Nephron (organoid): ENCODE measurements around the gene AOPEP.

ENCODE experiments used
- H3K27ac Mint-ChIP-seq, 3 experiments: 2 replicates each; pipeline ENCODE4 v1.8.0; 2020; ENCODE audit warnings: mixed read lengths in 3 of 3, mild to moderate bottlenecking in 2 of 3, moderate library complexity in 1 of 3
- H3K27me3 Mint-ChIP-seq: 2 replicates; pipeline ENCODE4 v1.8.0; 2021; ENCODE audit warnings: low read depth, mild to moderate bottlenecking, moderate library complexity, mixed read lengths
- H3K36me3 Mint-ChIP-seq: 2 replicates; pipeline ENCODE4 v1.8.0; 2020; ENCODE audit warnings: low read depth, mixed read lengths
- H3K4me1 Mint-ChIP-seq: 2 replicates; pipeline ENCODE4 v1.8.0; 2020; ENCODE audit warnings: mixed read lengths
- H3K4me3 Mint-ChIP-seq, 3 experiments: 2 replicates each; pipeline ENCODE4 v1.8.0; 2020; ENCODE audit warnings: mild to moderate bottlenecking in 3 of 3, mixed read lengths in 3 of 3, moderate library complexity in 2 of 3
- H3K9me3 Mint-ChIP-seq: 2 replicates; pipeline ENCODE4 v1.8.0; 2020; ENCODE audit warnings: mixed read lengths
- TF ChIP-seq, protein P1 (sequence below), 3 experiments: fragments of 200-600 bp; sonication (generic); IDR thresholded peaks; one replicate each; pipeline ENCODE4 v1.5.0; 2021; ENCODE audit warnings: antibody characterized with exemption in 3 of 3; ENCODE audit not compliant: unreplicated experiment in 3 of 3

Gene AOPEP

DNA sequence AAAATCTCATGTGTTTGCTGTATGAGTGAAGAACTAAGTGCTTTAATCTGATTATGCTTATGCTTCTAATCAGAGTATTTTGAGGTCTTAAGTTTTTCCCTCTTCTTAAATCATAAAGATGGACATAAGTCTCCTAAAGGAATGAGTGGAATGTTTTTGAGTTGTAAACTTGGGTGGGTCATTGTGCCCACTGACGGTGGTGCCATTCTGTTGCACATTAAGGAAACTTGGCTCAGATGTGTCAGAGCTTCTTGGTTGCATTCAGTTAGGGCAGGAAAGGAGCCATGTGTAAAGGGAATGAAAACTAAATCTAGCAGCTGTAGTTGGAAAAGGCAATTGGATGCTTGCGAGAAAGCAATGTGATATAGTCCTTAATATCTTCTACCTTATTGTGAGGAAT, 334.4 kb downstream of the AOPEP start:
- H3K9me3 Mint-ChIP-seq = no peaks in the 10 kb centered on the region
- no peaks in the 10 kb centered on the region for H3K27me3 Mint-ChIP-seq
- peak overlapping the region; percentile 38 to 61 (median 38) for H3K27ac Mint-ChIP-seq
- H3K36me3 Mint-ChIP-seq = peaks cover 34% of the 10 kb centered on the region
- H3K4me3 Mint-ChIP-seq = peak overlapping the region in 1 of 3 experiments; percentile 1
- H3K4me1 Mint-ChIP-seq = peaks cover 87% of the 10 kb centered on the region
- TF ChIP-seq, protein P1, sequence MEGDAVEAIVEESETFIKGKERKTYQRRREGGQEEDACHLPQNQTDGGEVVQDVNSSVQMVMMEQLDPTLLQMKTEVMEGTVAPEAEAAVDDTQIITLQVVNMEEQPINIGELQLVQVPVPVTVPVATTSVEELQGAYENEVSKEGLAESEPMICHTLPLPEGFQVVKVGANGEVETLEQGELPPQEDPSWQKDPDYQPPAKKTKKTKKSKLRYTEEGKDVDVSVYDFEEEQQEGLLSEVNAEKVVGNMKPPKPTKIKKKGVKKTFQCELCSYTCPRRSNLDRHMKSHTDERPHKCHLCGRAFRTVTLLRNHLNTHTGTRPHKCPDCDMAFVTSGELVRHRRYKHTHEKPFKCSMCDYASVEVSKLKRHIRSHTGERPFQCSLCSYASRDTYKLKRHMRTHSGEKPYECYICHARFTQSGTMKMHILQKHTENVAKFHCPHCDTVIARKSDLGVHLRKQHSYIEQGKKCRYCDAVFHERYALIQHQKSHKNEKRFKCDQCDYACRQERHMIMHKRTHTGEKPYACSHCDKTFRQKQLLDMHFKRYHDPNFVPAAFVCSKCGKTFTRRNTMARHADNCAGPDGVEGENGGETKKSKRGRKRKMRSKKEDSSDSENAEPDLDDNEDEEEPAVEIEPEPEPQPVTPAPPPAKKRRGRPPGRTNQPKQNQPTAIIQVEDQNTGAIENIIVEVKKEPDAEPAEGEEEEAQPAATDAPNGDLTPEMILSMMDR (IDR thresholded peaks at IDR 0.05; ENCODE audit: unreplicated experiment in 3 of 3) = no peak

DNA sequence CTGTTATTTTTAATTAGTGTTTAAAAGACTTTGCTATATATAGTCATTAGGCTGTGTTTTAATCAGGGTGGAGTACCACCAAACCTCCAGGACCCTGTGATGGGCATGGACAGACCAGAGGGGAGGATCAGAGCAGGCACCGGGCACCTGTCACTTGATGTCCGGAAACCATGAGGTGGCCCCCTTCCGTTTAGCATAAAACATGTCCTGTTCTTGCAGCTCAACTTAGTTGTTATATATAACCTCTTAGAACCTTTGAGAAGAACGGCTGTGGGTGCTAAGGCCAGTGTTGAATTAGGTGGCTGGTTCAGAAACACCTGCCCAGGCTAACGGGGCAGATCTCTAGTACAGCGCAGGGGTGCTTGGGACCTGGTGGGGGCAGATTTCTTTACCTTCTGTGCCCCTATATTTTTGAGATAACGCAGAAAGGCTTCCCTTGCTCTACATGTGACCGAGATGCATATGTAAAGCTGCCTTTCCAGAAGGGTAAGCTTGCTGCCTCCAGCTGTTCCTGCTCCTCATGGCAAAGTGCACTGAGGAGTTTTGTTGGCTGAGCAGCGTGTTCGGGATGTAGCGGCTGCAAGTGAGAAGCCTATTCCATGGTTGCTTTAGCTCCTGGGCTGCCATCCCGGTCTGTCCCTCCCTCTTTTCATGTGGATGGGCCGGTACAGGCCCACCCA, 335.6 kb downstream of the AOPEP start:
- Mint-ChIP-seq H3K27ac (peak overlapping the region; percentile 76 to 82 (median 80)), H3K27me3 (no peaks in the 10 kb centered on the region), H3K36me3 (peaks cover 37% of the 10 kb centered on the region), H3K9me3 (no peaks in the 10 kb centered on the region), H3K4me1 (peaks cover 75% of the 10 kb centered on the region), H3K4me3 (peak overlapping the region in 1 of 3 experiments; percentile 32)
- TF ChIP-seq, protein P1 (IDR thresholded peaks at IDR 0.05; ENCODE audit: unreplicated experiment in 3 of 3) = no peak

DNA sequence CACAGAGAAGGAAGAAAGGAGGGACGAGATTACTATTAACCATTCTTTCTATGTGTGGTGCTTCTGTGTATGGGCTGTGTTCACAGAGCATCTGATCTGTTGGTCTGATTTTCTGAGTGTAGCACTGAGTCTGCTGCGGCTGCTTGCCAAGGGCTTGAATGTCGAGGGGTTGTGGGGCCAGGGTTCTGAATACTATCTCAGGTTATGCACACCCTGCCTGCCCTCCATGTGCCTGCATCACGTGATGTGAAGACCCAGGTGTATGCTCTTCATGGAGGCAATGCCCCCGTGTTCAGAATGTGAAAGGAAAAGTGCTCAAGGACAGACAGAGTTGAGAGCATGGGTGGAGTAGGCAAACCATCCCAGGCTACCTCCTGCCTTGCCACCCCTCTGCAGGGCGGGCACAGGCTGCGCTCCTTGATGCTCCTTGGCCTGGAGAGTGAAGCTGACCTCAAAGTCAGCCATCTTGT, 336.1 kb downstream of the AOPEP start:
- H3K27me3 Mint-ChIP-seq = no peaks in the 10 kb centered on the region
- H3K4me3 Mint-ChIP-seq = peak overlapping the region in 1 of 3 experiments; percentile 46
- no peaks in the 10 kb centered on the region for H3K9me3 Mint-ChIP-seq
- TF ChIP-seq, protein P1 (IDR thresholded peaks at IDR 0.05; ENCODE audit: unreplicated experiment in 3 of 3) = no peak
- peaks cover 40% of the 10 kb centered on the region for H3K36me3 Mint-ChIP-seq
- H3K27ac Mint-ChIP-seq = peak overlapping the region; percentile 76 to 82 (median 80)
- peaks cover 69% of the 10 kb centered on the region for H3K4me1 Mint-ChIP-seq

DNA sequence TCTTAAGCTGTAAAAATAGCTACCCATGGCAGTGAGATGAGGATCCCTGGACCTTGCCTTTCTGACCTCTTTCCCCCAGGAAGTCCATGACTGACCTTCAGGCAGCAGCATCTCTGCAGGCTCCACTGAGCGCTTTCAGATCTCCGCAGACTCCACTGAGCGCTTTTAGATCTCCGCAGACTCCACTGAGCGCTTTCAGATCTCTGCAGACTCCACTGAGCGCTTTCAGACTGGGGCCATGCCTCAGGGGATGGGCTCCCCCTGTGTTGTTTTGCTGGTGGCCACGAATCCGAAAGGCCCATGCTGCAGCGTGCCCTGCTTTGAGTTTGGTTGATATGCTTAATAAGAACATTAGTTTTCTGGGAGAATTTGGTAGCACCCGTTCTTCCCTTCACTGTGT, 336.8 kb downstream of the AOPEP start:
- no peaks in the 10 kb centered on the region for H3K27me3 Mint-ChIP-seq
- TF ChIP-seq, protein P1 (IDR thresholded peaks at IDR 0.05; ENCODE audit: unreplicated experiment in 3 of 3) = no peak

GRCh38 chr9:95065224-95065623, 338.7 kb downstream of the AOPEP start:
- H3K4me1 Mint-ChIP-seq = peaks cover 66% of the 10 kb centered on the region
- H3K27me3 Mint-ChIP-seq = no peaks in the 10 kb centered on the region
- H3K9me3 Mint-ChIP-seq = no peaks in the 10 kb centered on the region
- peaks cover 53% of the 10 kb centered on the region for H3K36me3 Mint-ChIP-seq
- TF ChIP-seq, protein P1 (IDR thresholded peaks at IDR 0.05; ENCODE audit: unreplicated experiment in 3 of 3) = no peak
- H3K27ac Mint-ChIP-seq = peak overlapping the region in 2 of 3 experiments; percentile 33 to 49
- H3K4me3 Mint-ChIP-seq = no peak overlapping the region

More for the DNA sequence above, 336.8 kb downstream of the AOPEP start:
- H3K4me3 Mint-ChIP-seq = no peak overlapping the region
- no peaks in the 10 kb centered on the region for H3K9me3 Mint-ChIP-seq
- H3K4me1 Mint-ChIP-seq = peaks cover 68% of the 10 kb centered on the region
- H3K27ac Mint-ChIP-seq = peak overlapping the region; percentile 2 to 29 (median 25)
- H3K36me3 Mint-ChIP-seq = peaks cover 46% of the 10 kb centered on the region

DNA sequence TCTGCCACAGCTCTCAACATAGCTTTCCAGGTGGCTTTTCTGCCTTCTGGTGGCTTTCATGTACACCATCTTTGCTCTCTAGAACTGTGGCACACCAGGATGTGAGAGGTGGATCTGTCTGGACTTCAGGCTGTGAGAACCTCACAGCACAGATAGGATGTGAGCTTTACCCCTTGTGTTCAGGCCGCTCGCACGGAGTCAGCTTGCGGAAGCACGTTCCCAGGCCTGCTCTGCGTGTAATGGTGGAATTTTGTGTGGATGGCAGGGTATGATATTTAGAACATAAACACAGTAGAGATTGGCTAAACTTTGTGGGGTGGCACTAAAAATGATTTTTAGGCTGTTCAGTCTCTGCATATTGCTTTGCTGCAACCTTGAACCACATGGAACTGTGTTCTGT, 340.6 kb downstream of the AOPEP start:
- H3K27ac Mint-ChIP-seq = no peak overlapping the region
- peaks cover 58% of the 10 kb centered on the region for H3K4me1 Mint-ChIP-seq
- H3K9me3 Mint-ChIP-seq = no peaks in the 10 kb centered on the region
- peaks cover 49% of the 10 kb centered on the region for H3K36me3 Mint-ChIP-seq
- no peaks in the 10 kb centered on the region for H3K27me3 Mint-ChIP-seq
- TF ChIP-seq, protein P1 (IDR thresholded peaks at IDR 0.05; ENCODE audit: unreplicated experiment in 3 of 3) = no peak
- no peak overlapping the region for H3K4me3 Mint-ChIP-seq
